ENCODE data around the gene CELSR2.
A peak's percentile ranks its signal among the peaks of the same experiment; 100 is the strongest.
"Not testable (repeated sequence)": the region's sequence is repeated elsewhere in the genome, so short reads cannot be mapped to it uniquely, and the experiment has no call there.

The CELSR2 gene, protein sequence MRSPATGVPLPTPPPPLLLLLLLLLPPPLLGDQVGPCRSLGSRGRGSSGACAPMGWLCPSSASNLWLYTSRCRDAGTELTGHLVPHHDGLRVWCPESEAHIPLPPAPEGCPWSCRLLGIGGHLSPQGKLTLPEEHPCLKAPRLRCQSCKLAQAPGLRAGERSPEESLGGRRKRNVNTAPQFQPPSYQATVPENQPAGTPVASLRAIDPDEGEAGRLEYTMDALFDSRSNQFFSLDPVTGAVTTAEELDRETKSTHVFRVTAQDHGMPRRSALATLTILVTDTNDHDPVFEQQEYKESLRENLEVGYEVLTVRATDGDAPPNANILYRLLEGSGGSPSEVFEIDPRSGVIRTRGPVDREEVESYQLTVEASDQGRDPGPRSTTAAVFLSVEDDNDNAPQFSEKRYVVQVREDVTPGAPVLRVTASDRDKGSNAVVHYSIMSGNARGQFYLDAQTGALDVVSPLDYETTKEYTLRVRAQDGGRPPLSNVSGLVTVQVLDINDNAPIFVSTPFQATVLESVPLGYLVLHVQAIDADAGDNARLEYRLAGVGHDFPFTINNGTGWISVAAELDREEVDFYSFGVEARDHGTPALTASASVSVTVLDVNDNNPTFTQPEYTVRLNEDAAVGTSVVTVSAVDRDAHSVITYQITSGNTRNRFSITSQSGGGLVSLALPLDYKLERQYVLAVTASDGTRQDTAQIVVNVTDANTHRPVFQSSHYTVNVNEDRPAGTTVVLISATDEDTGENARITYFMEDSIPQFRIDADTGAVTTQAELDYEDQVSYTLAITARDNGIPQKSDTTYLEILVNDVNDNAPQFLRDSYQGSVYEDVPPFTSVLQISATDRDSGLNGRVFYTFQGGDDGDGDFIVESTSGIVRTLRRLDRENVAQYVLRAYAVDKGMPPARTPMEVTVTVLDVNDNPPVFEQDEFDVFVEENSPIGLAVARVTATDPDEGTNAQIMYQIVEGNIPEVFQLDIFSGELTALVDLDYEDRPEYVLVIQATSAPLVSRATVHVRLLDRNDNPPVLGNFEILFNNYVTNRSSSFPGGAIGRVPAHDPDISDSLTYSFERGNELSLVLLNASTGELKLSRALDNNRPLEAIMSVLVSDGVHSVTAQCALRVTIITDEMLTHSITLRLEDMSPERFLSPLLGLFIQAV (N-terminal part only)

GRCh38 chr1:109248797-109249629 is at the start of gene CELSR2:
Gene CELSR2 (plus strand): TSS chr1:109249539. CDS start chr1:109250080, 541 bp downstream.
- peak; percentile 39 for DNase-seq (ENCODE audit: low read depth)

- DNase-seq (ENCODE audit: low read depth) = no peak
Observed at GRCh38 chr1:109199710-109200109, 49.6 kb upstream of the CELSR2 start.

GRCh38 chr1:109201123-109201703 is 48.1 kb upstream of the CELSR2 start:
- DNase-seq (ENCODE audit: low read depth) = peak; percentile 75

- DNase-seq (ENCODE audit: low read depth) = no peak
Observed at GRCh38 chr1:109204484-109204883, 44.9 kb upstream of the CELSR2 start.

- DNase-seq (ENCODE audit: low read depth) = no peak
Observed at GRCh38 chr1:109206339-109206738, 43.0 kb upstream of the CELSR2 start.

DNA sequence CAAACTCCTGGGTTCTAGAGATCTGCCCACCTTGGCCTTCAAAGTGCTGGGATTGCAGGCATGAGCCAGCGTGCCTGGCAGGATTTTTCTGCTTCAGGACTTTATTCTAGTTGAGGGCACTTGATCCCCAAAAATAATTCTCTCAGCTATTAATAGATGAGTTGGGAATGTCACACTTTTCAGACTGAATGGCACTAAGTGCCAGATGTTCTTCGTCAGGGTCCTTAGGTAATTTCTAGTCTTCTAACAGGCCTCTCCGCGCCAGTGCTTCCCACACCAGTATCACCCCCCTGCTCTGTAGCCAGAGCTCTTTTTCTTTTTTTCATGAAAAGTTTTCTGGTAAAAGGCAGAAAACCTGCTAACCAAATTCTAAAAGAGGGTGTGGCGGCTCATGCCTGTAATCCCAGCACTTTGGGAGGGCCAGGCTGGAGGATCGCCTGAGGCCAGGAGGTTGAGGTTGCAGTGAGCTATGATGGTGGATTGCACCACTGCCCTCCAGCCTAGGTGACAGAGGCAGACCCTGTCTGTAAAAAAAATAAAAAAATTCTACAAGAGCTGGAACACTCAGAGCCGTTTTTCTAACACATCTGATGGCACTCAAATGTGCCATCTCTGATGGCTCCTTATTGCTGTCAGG is 41.8 kb upstream of the CELSR2 start:
- DNase-seq (ENCODE audit: low read depth) = no peak

DNA sequence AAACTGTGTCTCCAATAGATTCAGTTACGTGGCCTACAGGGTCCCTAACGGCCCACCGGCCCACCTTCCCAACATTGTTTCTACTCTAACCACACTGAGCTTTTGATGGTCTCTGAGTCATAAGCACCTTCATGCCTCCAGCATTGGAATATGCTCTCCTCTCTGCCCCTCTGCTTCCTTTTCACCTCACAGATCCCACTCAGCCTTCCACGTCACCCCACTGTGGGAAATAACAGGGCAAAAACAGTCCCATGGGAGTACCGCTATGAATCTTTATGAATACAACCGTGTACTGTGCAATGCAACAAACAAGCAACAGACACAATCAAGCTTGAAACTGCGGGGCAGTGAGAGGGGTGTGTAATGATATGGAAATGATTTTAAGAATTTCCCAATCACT is 40.9 kb upstream of the CELSR2 start:
- no peak for DNase-seq (ENCODE audit: low read depth)

DNA sequence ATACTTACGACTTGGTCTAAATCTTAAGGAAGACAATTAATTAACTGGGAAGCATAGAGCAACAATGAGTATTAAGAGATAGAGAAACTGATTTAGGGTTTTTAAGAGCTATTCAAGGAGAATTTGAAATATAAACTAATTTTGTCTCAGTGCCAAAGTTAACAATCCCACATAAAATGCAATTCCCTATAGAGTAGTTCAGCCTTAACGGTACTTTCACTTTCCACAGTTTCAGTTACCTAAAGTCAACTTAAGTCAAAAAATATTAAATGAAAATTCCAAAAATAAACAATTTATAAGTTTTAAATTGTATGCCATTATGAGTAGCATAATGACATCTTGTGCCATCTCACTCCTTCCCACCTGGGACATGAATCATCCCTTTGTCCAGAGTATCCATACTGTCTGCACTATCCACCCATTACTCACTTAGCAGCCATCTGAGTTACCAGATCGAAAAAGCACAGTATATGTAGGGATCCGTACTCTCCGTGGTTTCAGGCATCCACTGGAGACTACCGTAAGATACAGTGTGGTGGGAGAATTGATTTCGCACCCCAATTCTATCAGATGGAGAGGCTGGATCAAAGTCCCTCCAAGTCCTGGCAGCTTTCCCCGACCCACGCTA is 40.4 kb upstream of the CELSR2 start:
- DNase-seq (ENCODE audit: low read depth) = no peak

DNA sequence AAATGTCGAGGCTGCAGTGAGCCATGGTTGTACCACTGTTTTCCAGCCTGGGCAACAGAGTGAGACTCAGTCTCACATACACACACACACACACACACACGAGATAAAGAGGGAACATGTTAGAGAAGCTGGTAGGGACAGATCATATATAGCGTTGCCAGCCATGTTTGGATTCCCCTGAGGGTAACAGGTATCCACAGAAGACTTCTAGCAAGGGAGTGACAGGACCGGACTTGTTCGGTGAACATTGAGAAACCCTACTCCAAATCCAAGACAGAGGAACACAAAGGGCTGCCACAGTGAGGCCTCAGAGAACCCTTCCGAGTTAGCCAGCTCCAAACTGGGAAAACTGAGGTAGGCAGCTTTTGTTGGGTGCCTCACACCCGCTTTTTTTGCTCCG is 39.3 kb upstream of the CELSR2 start:
- DNase-seq (ENCODE audit: low read depth) = no peak

DNA sequence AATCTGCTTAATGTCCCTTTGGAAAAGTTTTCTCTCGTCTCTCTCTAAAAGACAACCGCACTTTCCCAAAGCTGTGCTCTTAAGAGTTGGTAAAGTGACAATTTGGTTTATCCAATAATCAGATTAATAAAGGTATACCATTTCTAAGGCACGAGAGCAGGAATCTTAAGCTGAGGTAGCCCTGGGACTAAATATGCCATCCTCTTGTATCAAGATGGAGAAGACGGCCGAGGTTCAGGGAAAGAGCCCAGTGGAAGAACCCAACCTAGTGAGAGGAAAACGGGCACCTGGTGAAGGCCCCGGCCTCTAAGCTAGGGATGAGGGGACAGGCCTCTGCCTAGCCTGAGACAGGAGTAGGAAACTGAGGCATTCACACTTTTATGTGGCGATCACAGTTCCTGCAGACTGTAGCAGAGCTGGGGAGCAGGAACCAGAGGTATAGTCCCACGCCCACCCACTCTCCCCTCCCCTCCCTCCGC is 36.0 kb upstream of the CELSR2 start:
- no peak for DNase-seq (ENCODE audit: low read depth)

DNA sequence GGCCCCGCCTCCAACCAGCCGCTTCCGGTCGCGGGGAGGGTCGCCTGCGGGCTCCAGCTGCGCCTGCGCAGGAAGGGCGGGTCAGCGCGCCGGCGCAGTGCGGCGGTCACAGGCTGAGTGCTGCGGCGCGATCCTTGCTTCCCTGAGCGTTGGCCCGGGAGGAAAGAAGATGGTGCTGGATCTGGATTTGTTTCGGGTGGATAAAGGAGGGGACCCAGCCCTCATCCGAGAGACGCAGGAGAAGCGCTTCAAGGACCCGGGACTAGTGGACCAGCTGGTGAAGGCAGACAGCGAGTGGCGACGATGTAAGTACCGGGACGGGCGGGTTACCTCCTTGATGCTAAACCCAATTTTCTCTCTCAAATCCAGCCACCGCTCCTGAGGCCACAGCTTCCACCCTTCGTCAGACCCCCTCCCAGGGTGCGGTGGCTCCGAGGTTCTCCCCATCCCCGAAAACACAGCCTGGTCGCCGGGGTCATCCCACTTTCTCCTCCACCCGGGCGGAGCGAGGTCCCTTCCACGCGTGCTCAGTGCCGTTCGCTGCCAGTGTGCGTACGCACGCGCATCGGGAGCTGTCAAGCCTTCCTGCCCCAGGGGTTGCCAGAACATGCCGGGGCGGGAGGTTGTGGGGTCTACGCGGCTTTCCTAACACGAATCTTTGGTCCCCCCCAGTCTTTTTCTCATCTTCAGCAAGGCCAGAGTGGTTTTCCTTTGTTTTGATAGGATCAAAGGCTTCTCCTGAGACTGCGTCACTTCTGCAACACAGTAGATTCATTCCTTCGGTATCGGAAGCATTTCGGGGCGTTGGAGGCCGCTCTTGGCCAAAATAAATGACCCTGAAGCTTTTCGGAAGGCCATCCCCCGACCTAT is 35.3 kb upstream of the CELSR2 start, which contains the start of gene SARS1:
SARS1 (plus strand) TSS at position 95 of the 870 bp plus-strand sequence; CDS start at position 170, 75 bp downstream.
- peak; percentile 85 for DNase-seq (ENCODE audit: low read depth)

DNA sequence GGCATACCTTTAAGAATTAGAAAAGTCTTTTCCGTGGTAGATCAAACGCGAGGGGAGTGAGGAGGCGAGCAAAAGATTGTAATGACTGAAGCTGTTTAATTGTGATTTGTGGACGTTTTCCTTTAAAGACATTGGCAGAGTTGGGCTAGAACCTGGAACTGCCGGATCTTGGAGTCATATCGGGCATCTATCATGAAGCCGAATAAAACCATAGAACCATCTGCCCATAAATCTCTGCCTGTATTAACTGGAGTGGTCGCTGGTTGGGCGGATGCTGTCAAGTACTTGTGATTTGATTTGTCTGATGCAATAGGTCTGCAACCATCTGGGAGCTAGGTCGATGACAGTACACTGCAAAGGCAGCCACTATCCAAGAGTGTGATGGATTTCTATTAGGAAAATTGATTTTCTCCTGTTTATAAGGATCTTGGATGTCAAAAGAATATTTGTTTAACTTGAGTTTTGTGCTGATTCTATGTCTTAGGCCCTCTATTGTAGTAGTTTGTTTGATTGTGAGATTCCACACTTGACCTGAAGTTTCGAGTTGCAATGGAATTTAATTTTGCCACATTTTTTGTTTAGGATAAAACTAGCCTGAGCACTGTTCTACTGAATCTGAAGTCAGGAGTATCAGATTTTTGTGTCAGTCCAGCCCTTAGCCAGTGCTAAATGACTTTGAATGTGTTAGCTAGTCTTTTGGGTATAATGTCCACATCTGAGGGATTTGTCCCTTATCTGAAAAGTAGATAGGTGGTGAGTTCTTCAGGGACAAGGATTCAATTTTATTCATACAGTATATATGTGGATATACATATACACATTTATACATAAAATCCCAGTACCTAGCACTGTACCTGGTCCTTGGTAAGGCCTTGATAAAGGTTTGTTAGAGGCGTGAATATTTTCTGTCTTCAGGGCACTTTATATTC is 34.4 kb upstream of the CELSR2 start:
- peak; percentile 31 for DNase-seq (ENCODE audit: low read depth)

- DNase-seq (ENCODE audit: low read depth) = no peak
Observed at GRCh38 chr1:109216662-109217061, 32.7 kb upstream of the CELSR2 start.

GRCh38 chr1:109218516-109218915 is 30.8 kb upstream of the CELSR2 start:
- no peak for DNase-seq (ENCODE audit: low read depth)

DNA sequence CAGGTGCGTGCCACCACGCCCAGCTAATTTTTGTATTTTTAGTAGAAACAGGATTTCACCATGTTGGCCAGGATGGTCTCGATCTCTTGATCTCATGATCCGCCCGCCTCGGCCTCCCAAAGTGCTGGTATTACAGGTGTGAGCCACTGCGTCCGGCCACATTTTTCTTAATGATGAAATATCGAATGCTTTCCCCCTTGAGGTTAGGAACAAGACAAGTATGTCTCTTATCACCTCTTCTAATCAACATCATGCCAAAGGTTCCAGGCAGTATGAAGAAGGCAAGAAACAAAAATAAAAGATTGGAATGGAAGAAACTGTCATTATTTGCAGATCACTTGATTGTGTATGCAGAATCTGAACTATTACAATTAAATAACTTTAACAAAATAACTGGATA is 28.1 kb upstream of the CELSR2 start:
- not testable (repeated sequence) for DNase-seq (ENCODE audit: low read depth)

- DNase-seq (ENCODE audit: low read depth) = no peak
Observed at GRCh38 chr1:109225308-109225707, 24.0 kb upstream of the CELSR2 start.

DNA sequence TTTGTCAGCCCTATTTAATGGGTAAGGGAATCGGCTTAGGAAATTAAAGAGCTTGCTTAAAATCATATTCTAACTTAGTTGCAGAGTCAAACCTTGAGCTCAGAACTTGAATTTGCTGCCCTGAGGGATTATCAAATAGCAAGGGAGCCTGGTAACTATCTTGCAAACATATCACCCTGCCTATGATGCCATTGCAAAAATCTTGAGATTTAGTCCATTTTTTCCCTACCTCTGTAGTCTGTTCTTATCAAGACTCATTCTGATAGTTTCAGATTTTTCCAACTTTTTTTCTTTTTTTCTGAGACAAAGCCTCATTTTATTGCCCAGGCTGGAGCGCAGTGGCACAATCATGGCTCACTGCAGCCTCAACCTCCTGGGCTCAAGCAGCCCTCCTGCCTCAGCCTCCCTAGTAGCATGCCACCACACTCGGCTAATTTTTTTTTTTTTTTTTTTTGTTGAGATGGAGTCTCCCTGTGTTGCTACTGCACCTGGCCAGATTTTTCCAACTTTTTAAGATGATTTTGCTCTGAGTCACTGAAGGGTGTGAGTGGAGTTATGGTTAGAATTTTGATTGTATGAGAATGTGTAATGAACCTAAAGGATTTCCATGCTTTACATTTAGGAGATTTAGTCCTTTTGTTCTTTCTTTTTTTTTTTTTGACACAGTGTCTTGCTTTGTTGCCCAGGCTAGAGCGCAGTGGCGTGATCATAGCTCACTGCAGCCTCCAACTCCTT is 23.5 kb upstream of the CELSR2 start:
- no peak for DNase-seq (ENCODE audit: low read depth)
